ENCODE data around the gene GCNT2. TPM values are rescaled to one million over a fixed set of nuclear protein-coding genes. Genes with fewer than 3 reads are reported as not detected.
"Not testable (repeated sequence)": the region's sequence is repeated elsewhere in the genome, so short reads cannot be mapped to it uniquely, and the experiment has no call there.

The GCNT2 gene
- total RNA-seq, 1 donor from 2014 or later = 51.9 TPM

GRCh38 chr6:10662742-10663141 is 141.6 kb downstream of the GCNT2 start:
- intact Hi-C loops (cut with DNase I) = no loop called here
- ATAC-seq = no peak
- no peak for DNase-seq (ENCODE audit: missing footprints)

- ATAC-seq; DNase-seq (ENCODE audit: missing footprints); intact Hi-C loops (cut with DNase I): not testable (repeated sequence)
Observed at GRCh38 chr6:10665595-10665994, 144.4 kb downstream of the GCNT2 start.

- intact Hi-C loops (cut with DNase I) = no loop called here
- ATAC-seq (no peak), DNase-seq (ENCODE audit: missing footprints) (no peak)
Observed at GRCh38 chr6:10668126-10668917, 147.2 kb downstream of the GCNT2 start.

- intact Hi-C loops (cut with DNase I) = no loop called here
- DNase-seq (ENCODE audit: missing footprints) = no peak
- no peak for ATAC-seq
Observed at GRCh38 chr6:10676403-10676802, 155.3 kb downstream of the GCNT2 start.

GRCh38 chr6:10678456-10678855 is 157.3 kb downstream of the GCNT2 start:
- no peak for DNase-seq (ENCODE audit: missing footprints)
- ATAC-seq = no peak
- intact Hi-C loops (cut with DNase I) = no loop called here

Other genes starting within 250 kb of the GCNT2 start
- 0.43 TPM for gene TFAP2A, start 106.3 kb upstream of the GCNT2 start, total RNA-seq
- 0.49 TPM for gene C6orf52, start 173.3 kb downstream of the GCNT2 start, total RNA-seq
- gene PAK1IP1, start 173.6 kb downstream of the GCNT2 start, total RNA-seq = 11.5 TPM
- 120 TPM for gene TMEM14C, start 201.7 kb downstream of the GCNT2 start, total RNA-seq
- 106 TPM for gene TMEM14B, start 226.5 kb downstream of the GCNT2 start, total RNA-seq

All from Right ventricle myocardium inferior (tissue), 1 donor.